ENCODE data around the gene IRF2.

DNA sequence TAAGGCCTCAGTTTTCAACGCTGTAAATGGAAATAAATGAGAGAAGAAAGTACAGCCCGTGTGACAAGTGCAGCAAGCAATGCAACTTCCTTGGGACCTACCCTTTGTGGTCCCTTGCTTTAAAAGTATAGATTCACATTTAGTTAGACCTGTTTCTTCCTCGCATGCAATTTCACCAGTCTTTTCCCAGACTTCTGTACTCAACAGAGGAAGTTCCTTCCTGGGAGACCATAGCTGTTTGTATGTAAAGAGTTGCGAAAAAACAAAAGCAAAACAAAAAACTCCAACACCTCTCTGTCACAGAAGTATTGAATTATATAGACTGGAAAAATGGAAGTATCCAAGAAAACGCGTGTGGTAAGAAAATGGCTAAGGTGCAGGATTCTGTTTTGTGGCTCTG is 1.1 kb upstream of the IRF2 start:
- TF ChIP-seq, protein P1, sequence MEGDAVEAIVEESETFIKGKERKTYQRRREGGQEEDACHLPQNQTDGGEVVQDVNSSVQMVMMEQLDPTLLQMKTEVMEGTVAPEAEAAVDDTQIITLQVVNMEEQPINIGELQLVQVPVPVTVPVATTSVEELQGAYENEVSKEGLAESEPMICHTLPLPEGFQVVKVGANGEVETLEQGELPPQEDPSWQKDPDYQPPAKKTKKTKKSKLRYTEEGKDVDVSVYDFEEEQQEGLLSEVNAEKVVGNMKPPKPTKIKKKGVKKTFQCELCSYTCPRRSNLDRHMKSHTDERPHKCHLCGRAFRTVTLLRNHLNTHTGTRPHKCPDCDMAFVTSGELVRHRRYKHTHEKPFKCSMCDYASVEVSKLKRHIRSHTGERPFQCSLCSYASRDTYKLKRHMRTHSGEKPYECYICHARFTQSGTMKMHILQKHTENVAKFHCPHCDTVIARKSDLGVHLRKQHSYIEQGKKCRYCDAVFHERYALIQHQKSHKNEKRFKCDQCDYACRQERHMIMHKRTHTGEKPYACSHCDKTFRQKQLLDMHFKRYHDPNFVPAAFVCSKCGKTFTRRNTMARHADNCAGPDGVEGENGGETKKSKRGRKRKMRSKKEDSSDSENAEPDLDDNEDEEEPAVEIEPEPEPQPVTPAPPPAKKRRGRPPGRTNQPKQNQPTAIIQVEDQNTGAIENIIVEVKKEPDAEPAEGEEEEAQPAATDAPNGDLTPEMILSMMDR (IDR thresholded peaks at IDR 0.05) = no peak
- TF ChIP-seq EZH2 (IDR thresholded peaks at IDR 0.05; ENCODE audit: borderline replicate concordance, insufficient read depth, low read depth, low read length, poor library complexity, severe bottlenecking) = no peak
